Skin epidermis (tissue), 12 donors: ENCODE results near the gene UBAP1.
"Not testable (repeated sequence)": the region's sequence is repeated elsewhere in the genome, so short reads cannot be mapped to it uniquely, and the experiment has no call there.

ENCODE experiments used
- H3K27ac ChIP-seq, 21 experiments: fragments of 200-600 bp; sonication (generic) in 11 of 21; one replicate each; pipeline ENCODE4 v1.5.0; 2020; ENCODE audit warnings: mild to moderate bottlenecking in 3 of 21, inconsistent platforms in 2 of 21, moderate library complexity in 2 of 21
- H3K4me3 ChIP-seq, 7 experiments: fragments of 200-600 bp; sonication (generic) in 2 of 7; one replicate each; pipeline ENCODE4 v1.5.0; 2020; ENCODE audit warnings: inconsistent platforms in 2 of 7, mild to moderate bottlenecking in 2 of 7, moderate library complexity in 1 of 7

The UBAP1 gene

GRCh38 chr9:34178436-34179212 is at the start of gene UBAP1:
Gene UBAP1, plus strand, starts transcription at chr9:34179043. Its CDS starts 41,872 bp downstream, at chr9:34220915.
- Histone ChIP-seq H3K4me3 (peak within 1 kb of the TSS; percentile 68 to 97 (median 77)), H3K27ac (peak within 1 kb of the TSS; percentile 90 to 99 (median 97))

GRCh38 chr9:34131571-34131970 is 47.3 kb upstream of the UBAP1 start:
- Histone ChIP-seq H3K4me3 (no peak overlapping the region), H3K27ac (no peak overlapping the region)

GRCh38 chr9:34133436-34133949 is 45.4 kb upstream of the UBAP1 start:
- H3K4me3 ChIP-seq = no peak overlapping the region
- no peak overlapping the region for H3K27ac ChIP-seq

GRCh38 chr9:34134521-34134920 is 44.3 kb upstream of the UBAP1 start:
- no peak overlapping the region for H3K27ac ChIP-seq
- no peak overlapping the region for H3K4me3 ChIP-seq

- H3K27ac ChIP-seq, H3K4me3 ChIP-seq: not testable (repeated sequence)
These were observed 40.2 kb upstream of the UBAP1 start for GRCh38 chr9:34138644-34139043.

GRCh38 chr9:34139477-34140146 is 39.2 kb upstream of the UBAP1 start:
- Histone ChIP-seq H3K27ac (no peak overlapping the region), H3K4me3 (no peak overlapping the region)

- Histone ChIP-seq H3K4me3 (no peak overlapping the region), H3K27ac (no peak overlapping the region)
These were observed 38.0 kb upstream of the UBAP1 start for GRCh38 chr9:34140853-34141252.

- H3K4me3 ChIP-seq = no peak overlapping the region
These were observed 35.7 kb upstream of the UBAP1 start for GRCh38 chr9:34143116-34143515.

GRCh38 chr9:34145165-34145564 is 33.7 kb upstream of the UBAP1 start:
- Histone ChIP-seq H3K27ac (no peak overlapping the region), H3K4me3 (no peak overlapping the region)

More at GRCh38 chr9:34143116-34143515, 35.7 kb upstream of the UBAP1 start:
- peak overlapping the region in 1 of 21 experiments; percentile 23 for H3K27ac ChIP-seq

- H3K4me3 ChIP-seq = no peak overlapping the region
- H3K27ac ChIP-seq = no peak overlapping the region
These were observed 27.4 kb upstream of the UBAP1 start for GRCh38 chr9:34151398-34151797.

- Histone ChIP-seq H3K27ac (no peak overlapping the region), H3K4me3 (no peak overlapping the region)
These were observed 24.8 kb upstream of the UBAP1 start for GRCh38 chr9:34154057-34154456.

GRCh38 chr9:34157318-34157717 is 21.5 kb upstream of the UBAP1 start:
- H3K27ac ChIP-seq = no peak overlapping the region
- H3K4me3 ChIP-seq = no peak overlapping the region

GRCh38 chr9:34157898-34158297 is 20.9 kb upstream of the UBAP1 start:
- Histone ChIP-seq H3K4me3 (no peak overlapping the region), H3K27ac (no peak overlapping the region)

GRCh38 chr9:34158362-34158869 is 20.4 kb upstream of the UBAP1 start:
- H3K27ac ChIP-seq = peak overlapping the region in 3 of 21 experiments; percentile 2 to 54 (median 23)

GRCh38 chr9:34163434-34163833 is 15.4 kb upstream of the UBAP1 start:
- Histone ChIP-seq H3K27ac (peak overlapping the region in 1 of 21 experiments; percentile 5), H3K4me3 (no peak overlapping the region)

More at GRCh38 chr9:34158362-34158869, 20.4 kb upstream of the UBAP1 start:
- H3K4me3 ChIP-seq = no peak overlapping the region

GRCh38 chr9:34169125-34169524 is 9.7 kb upstream of the UBAP1 start:
- Histone ChIP-seq H3K4me3 (no peak overlapping the region), H3K27ac (no peak overlapping the region)

GRCh38 chr9:34170237-34170991 is 8.4 kb upstream of the UBAP1 start:
- Histone ChIP-seq H3K4me3 (no peak overlapping the region), H3K27ac (no peak overlapping the region)

GRCh38 chr9:34171753-34172535 is 6.9 kb upstream of the UBAP1 start:
- no peak overlapping the region for H3K4me3 ChIP-seq
- H3K27ac ChIP-seq = no peak overlapping the region

- Histone ChIP-seq H3K4me3 (no peak overlapping the region), H3K27ac (no peak overlapping the region)
These were observed 2.8 kb upstream of the UBAP1 start for GRCh38 chr9:34176089-34176488.
